Measurements from ENCODE around the gene CDK5RAP2.

GRCh38 chr9:120587328-120587727 is 7.4 kb upstream of the CDK5RAP2 start:
- no peak for TF ChIP-seq CTCF (conservative IDR thresholded peaks at IDR 0.05; ENCODE audit: low read length)
- no peak for TF ChIP-seq EZH2phosphoT487 (IDR thresholded peaks at IDR 0.05; ENCODE audit: borderline replicate concordance, low read depth, low read length)

Data from OCI-LY7 (cell line).